B cell (primary cell): ENCODE data around the gene PCDHAC2. TPM values are rescaled to one million over a fixed set of nuclear protein-coding genes. Genes with fewer than 3 reads are reported as not detected.

Source experiments
- ATAC-seq: fragments of 200-7000 bp; cut with Tn5 transposase; one replicate; pipeline ENCODE4 v1.10.0; 2021; ENCODE audit warnings: low read depth, mild to moderate bottlenecking, moderate number of reproducible peaks, moderate library complexity
- CTCF ChIA-PET: fragments of 350-600 bp; sonication (Branson Sonifier 250); formaldehyde crosslinking; loops from one replicate; lab custom pipeline; 2021; ENCODE audit warnings: antibody characterized with exemption, inconsistent platforms; lab: Charles Lee
- POLR2A ChIA-PET: fragments of 350-600 bp; sonication (Branson Sonifier 250); formaldehyde crosslinking; loops from one replicate; lab custom pipeline; 2021; ENCODE audit warnings: antibody characterized with exemption; lab: Charles Lee
- DNase-seq: peaks from one replicate; pipeline ENCODE4 v3.0.0; 2013
- H2AFZ ChIP-seq: 2 replicates; pipeline ENCODE4 v1.6.1; 2012; ENCODE audit warnings: mild to moderate bottlenecking, low read depth, low read length; ENCODE audit not compliant: insufficient read depth, poor library complexity, severe bottlenecking
- H3K27ac ChIP-seq, 2 donors: 1 replicate in 1 of 2; 2 replicates in 1 of 2; pipeline ENCODE4 v1.5.1; 2012 to 2013; ENCODE audit warnings: low read length in 2 of 2, mild to moderate bottlenecking in 2 of 2, moderate library complexity in 1 of 2
- H3K27me3 ChIP-seq, 4 experiments: fragments of 200-600 bp in 1 of 4; sonication (generic) in 1 of 4; replicated peaks in 1 of 4; 1 replicate in 2 of 4; 2 replicates in 2 of 4; pipeline versions ENCODE4 v1.6.1 to v1.7.0; 2013 to 2016; ENCODE audit warnings: low read length in 3 of 4, mild to moderate bottlenecking in 2 of 4, mixed read lengths in 1 of 4, moderate library complexity in 1 of 4; ENCODE audit not compliant: insufficient read depth in 4 of 4, control insufficient read depth in 3 of 4; ENCODE audit errors: control extremely low read depth in 1 of 4
- H3K36me3 ChIP-seq, 2 experiments: replicated peaks in 1 of 2; 1 replicate in 1 of 2; 2 replicates in 1 of 2; pipeline versions ENCODE4 v1.6.1 to v1.7.1; 2013; ENCODE audit warnings: low read length in 1 of 2; ENCODE audit not compliant: insufficient read depth in 2 of 2, control insufficient read depth in 1 of 2; ENCODE audit errors: control extremely low read depth in 1 of 2, extremely low read depth in 1 of 2
- H3K4me1 ChIP-seq, 2 donors: fragments of 200-600 bp in 1 of 2; sonication (generic) in 1 of 2; 1 replicate in 1 of 2; 2 replicates in 1 of 2; pipeline versions ENCODE4 v1.5.1 to v1.6.1; 2013 to 2017; ENCODE audit warnings: low read length in 2 of 2; ENCODE audit not compliant: control insufficient read depth in 2 of 2, insufficient read depth in 2 of 2
- H3K4me2 ChIP-seq: replicated peaks from 2 replicates; pipeline ENCODE3; 2012; ENCODE audit warnings: mild to moderate bottlenecking, low read depth, low read length; ENCODE audit not compliant: poor library complexity, severe bottlenecking
- H3K4me3 ChIP-seq, 5 experiments: fragments of 200-600 bp in 1 of 5; sonication (generic) in 1 of 5; 1 replicate in 3 of 5; 2 replicates in 2 of 5; pipeline versions ENCODE4 v1.5.1 to v1.7.0; 2011 to 2016; ENCODE audit warnings: low read length in 4 of 5, mild to moderate bottlenecking in 4 of 5, low read depth in 2 of 5, control low read depth in 1 of 5, moderate library complexity in 1 of 5; ENCODE audit not compliant: insufficient read depth in 1 of 5; ENCODE audit errors: control extremely low read depth in 1 of 5, extremely low read depth in 1 of 5
- H3K79me2 ChIP-seq: fragments of 200-600 bp; sonication (generic); one replicate; pipeline ENCODE4 v1.6.0; 2016; ENCODE audit warnings: low read length; ENCODE audit not compliant: control insufficient read depth, insufficient read depth
- H3K9ac ChIP-seq: fragments of 200-600 bp; sonication (generic); 2 replicates; pipeline ENCODE4 v1.6.1; 2017; ENCODE audit warnings: mild to moderate bottlenecking, low read length, moderate library complexity
- H3K9me3 ChIP-seq, 3 donors: one replicate each; pipeline versions ENCODE4 v1.6.1 to v1.7.1; 2013; ENCODE audit warnings: low read length in 2 of 3; ENCODE audit not compliant: control insufficient read depth in 2 of 3, insufficient read depth in 1 of 3; ENCODE audit errors: control extremely low read depth in 1 of 3
- H4K20me1 ChIP-seq: 2 replicates; pipeline ENCODE4 v1.6.0; 2012; ENCODE audit warnings: mild to moderate bottlenecking, low read length; ENCODE audit not compliant: insufficient read depth, control insufficient read depth, poor library complexity, severe bottlenecking
- H3K27ac Mint-ChIP-seq: one replicate; pipeline ENCODE4 v1.8.0; 2021; ENCODE audit warnings: mixed read lengths
- H3K27me3 Mint-ChIP-seq: one replicate; pipeline ENCODE4 v1.8.0; 2021; ENCODE audit warnings: mixed read lengths
- H3K4me1 Mint-ChIP-seq: one replicate; pipeline ENCODE4 v1.8.0; 2021; ENCODE audit warnings: mixed read lengths
- H3K4me3 Mint-ChIP-seq: one replicate; pipeline ENCODE4 v1.8.0; 2021; ENCODE audit warnings: mixed read lengths
- H3K9me3 Mint-ChIP-seq: one replicate; pipeline ENCODE4 v1.8.0; 2022; ENCODE audit warnings: mixed read lengths; ENCODE audit not compliant: insufficient read depth
- CTCF ChIP-seq: fragments of 200-600 bp; IDR thresholded peaks from one replicate; pipeline ENCODE4 v1.8.0; 2022; ENCODE audit warnings: antibody characterized with exemption, mild to moderate bottlenecking
- EZH2 ChIP-seq: IDR thresholded peaks from 2 replicates; pipeline ENCODE4 v1.6.1; 2012; ENCODE audit warnings: borderline replicate concordance, low read depth, mild to moderate bottlenecking, moderate library complexity, low read length; ENCODE audit not compliant: insufficient read depth, poor library complexity, severe bottlenecking
- intact Hi-C: fragments of 100-400 bp; cut with micrococcal nuclease; formaldehyde crosslinking; loops from one replicate; pipeline ENCODE4 v1.10.0; 2022
- polyA plus RNA-seq: library from polyadenylated mRNA; depleted of rRNA; stranded (reverse); fragments of >200 nt; gene quantifications from 2 replicates; pipeline ENCODE4 v1.2.3, GENCODE V29; 2012
- total RNA-seq, 2 donors: library from RNA; stranded (reverse); fragments of 120-200 nt in 1 of 2; gene quantifications; 1 replicate in 1 of 2; 2 replicates in 1 of 2; pipeline versions ENCODE4 v1.2.3 to v1.2.4, GENCODE V29; 2013 to 2022

PCDHAC2 gene
- total and polyA plus RNA-seq, 2 donors (not counting 1 experiment from before 2014, with no cell fraction given), result not detected

GRCh38 chr5:140969880-140970279 lies 3.6 kb downstream of the PCDHAC2 start:
- Mint-ChIP-seq H3K4me1 (no peaks in the 10 kb centered on the region), H3K9me3 (no peaks in the 10 kb centered on the region), H3K27ac (no peak overlapping the region), H3K4me3 (no peak overlapping the region), H3K27me3 (peaks cover 20% of the 10 kb centered on the region)
- Histone ChIP-seq H3K79me2 (no peaks in the 10 kb centered on the region), H3K27ac (no peak overlapping the region), H2AFZ (no peak overlapping the region), H4K20me1 (no peaks in the 10 kb centered on the region), H3K4me3 (no peak overlapping the region), H3K9me3 (peaks cover 0 to 19% (median 0%) of the 10 kb centered on the region in 3 donors), H3K9ac (no peak overlapping the region), H3K4me2 (no peak overlapping the region), H3K36me3 (no peaks in the 10 kb centered on the region), H3K27me3 (peaks cover 0 to 16% (median 6%) of the 10 kb centered on the region in 4 experiments), H3K4me1 (no peaks in the 10 kb centered on the region)
- CTCF ChIA-PET, result no interaction called here
- POLR2A ChIA-PET, result no interaction called here
- intact Hi-C loops, result no loop called here
- TF ChIP-seq CTCF, result no peak
- no peak for TF ChIP-seq EZH2
- no peak for DNase-seq
- ATAC-seq, result no peak

GRCh38 chr5:140973550-140973949 lies 7.3 kb downstream of the PCDHAC2 start:
- ChIA-PET CTCF (no interaction called here), POLR2A (no interaction called here)
- Histone ChIP-seq H3K27ac (no peak overlapping the region), H4K20me1 (no peaks in the 10 kb centered on the region), H3K27me3 (peaks cover 0 to 4% (median 0%) of the 10 kb centered on the region in 4 experiments), H3K36me3 (no peaks in the 10 kb centered on the region), H3K4me1 (no peaks in the 10 kb centered on the region), H3K9ac (no peak overlapping the region), H3K4me2 (no peak overlapping the region), H3K9me3 (no peaks in the 10 kb centered on the region), H3K79me2 (no peaks in the 10 kb centered on the region), H2AFZ (no peak overlapping the region), H3K4me3 (no peak overlapping the region)
- no peak for TF ChIP-seq EZH2
- TF ChIP-seq CTCF, result no peak
- intact Hi-C loops, result no loop called here
- Mint-ChIP-seq H3K4me1 (no peaks in the 10 kb centered on the region), H3K4me3 (no peak overlapping the region), H3K9me3 (no peaks in the 10 kb centered on the region), H3K27me3 (peaks cover 4% of the 10 kb centered on the region), H3K27ac (no peak overlapping the region)
- no peak for DNase-seq
- ATAC-seq, result no peak
